ENCODE results near the gene ATAD5.

GRCh38 chr17:30831663-30832437 is at the start of gene ATAD5:
- no peak for TF ChIP-seq SUZ12 (IDR thresholded peaks at IDR 0.05; ENCODE audit: extremely low read depth, insufficient read depth, insufficient read length)
- no peak for TF ChIP-seq ZNF274 (IDR thresholded peaks at IDR 0.05; ENCODE audit: low read depth, low read length)
- peak; percentile 35 for TF ChIP-seq YY1 (IDR thresholded peaks at IDR 0.05; ENCODE audit: insufficient read depth, insufficient read length)

Measured in NT2/D1 (cell line).